B cell (primary cell): ENCODE data around the gene RPL37. TPM values are rescaled to one million over a fixed set of nuclear protein-coding genes. Genes with fewer than 3 reads are reported as not detected.
"Not testable (repeated sequence)": the region's sequence is repeated elsewhere in the genome, so short reads cannot be mapped to it uniquely, and the experiment has no call there.

Experiments
- ATAC-seq: fragments of 200-7000 bp; cut with Tn5 transposase; one replicate; pipeline ENCODE4 v1.10.0; 2021; ENCODE audit warnings: low read depth, mild to moderate bottlenecking, moderate number of reproducible peaks, moderate library complexity
- CTCF ChIA-PET: fragments of 350-600 bp; sonication (Branson Sonifier 250); formaldehyde crosslinking; loops from one replicate; lab custom pipeline; 2021; ENCODE audit warnings: antibody characterized with exemption, inconsistent platforms; lab: Charles Lee
- POLR2A ChIA-PET: fragments of 350-600 bp; sonication (Branson Sonifier 250); formaldehyde crosslinking; loops from one replicate; lab custom pipeline; 2021; ENCODE audit warnings: antibody characterized with exemption; lab: Charles Lee
- DNase-seq: peaks from one replicate; pipeline ENCODE4 v3.0.0; 2013
- H2AFZ ChIP-seq: 2 replicates; pipeline ENCODE4 v1.6.1; 2012; ENCODE audit warnings: mild to moderate bottlenecking, low read depth, low read length; ENCODE audit not compliant: insufficient read depth, poor library complexity, severe bottlenecking
- H3K27ac ChIP-seq, 2 donors: 1 replicate in 1 of 2; 2 replicates in 1 of 2; pipeline ENCODE4 v1.5.1; 2012 to 2013; ENCODE audit warnings: low read length in 2 of 2, mild to moderate bottlenecking in 2 of 2, moderate library complexity in 1 of 2
- H3K27me3 ChIP-seq, 4 experiments: fragments of 200-600 bp in 1 of 4; sonication (generic) in 1 of 4; replicated peaks in 1 of 4; 1 replicate in 2 of 4; 2 replicates in 2 of 4; pipeline versions ENCODE4 v1.6.1 to v1.7.0; 2013 to 2016; ENCODE audit warnings: low read length in 3 of 4, mild to moderate bottlenecking in 2 of 4, mixed read lengths in 1 of 4, moderate library complexity in 1 of 4; ENCODE audit not compliant: insufficient read depth in 4 of 4, control insufficient read depth in 3 of 4; ENCODE audit errors: control extremely low read depth in 1 of 4
- H3K36me3 ChIP-seq, 2 experiments: replicated peaks in 1 of 2; 1 replicate in 1 of 2; 2 replicates in 1 of 2; pipeline versions ENCODE4 v1.6.1 to v1.7.1; 2013; ENCODE audit warnings: low read length in 1 of 2; ENCODE audit not compliant: insufficient read depth in 2 of 2, control insufficient read depth in 1 of 2; ENCODE audit errors: control extremely low read depth in 1 of 2, extremely low read depth in 1 of 2
- H3K4me1 ChIP-seq, 2 donors: fragments of 200-600 bp in 1 of 2; sonication (generic) in 1 of 2; 1 replicate in 1 of 2; 2 replicates in 1 of 2; pipeline versions ENCODE4 v1.5.1 to v1.6.1; 2013 to 2017; ENCODE audit warnings: low read length in 2 of 2; ENCODE audit not compliant: control insufficient read depth in 2 of 2, insufficient read depth in 2 of 2
- H3K4me2 ChIP-seq: replicated peaks from 2 replicates; pipeline ENCODE3; 2012; ENCODE audit warnings: mild to moderate bottlenecking, low read depth, low read length; ENCODE audit not compliant: poor library complexity, severe bottlenecking
- H3K4me3 ChIP-seq, 5 experiments: fragments of 200-600 bp in 1 of 5; sonication (generic) in 1 of 5; 1 replicate in 3 of 5; 2 replicates in 2 of 5; pipeline versions ENCODE4 v1.5.1 to v1.7.0; 2011 to 2016; ENCODE audit warnings: low read length in 4 of 5, mild to moderate bottlenecking in 4 of 5, low read depth in 2 of 5, control low read depth in 1 of 5, moderate library complexity in 1 of 5; ENCODE audit not compliant: insufficient read depth in 1 of 5; ENCODE audit errors: control extremely low read depth in 1 of 5, extremely low read depth in 1 of 5
- H3K79me2 ChIP-seq: fragments of 200-600 bp; sonication (generic); one replicate; pipeline ENCODE4 v1.6.0; 2016; ENCODE audit warnings: low read length; ENCODE audit not compliant: control insufficient read depth, insufficient read depth
- H3K9ac ChIP-seq: fragments of 200-600 bp; sonication (generic); 2 replicates; pipeline ENCODE4 v1.6.1; 2017; ENCODE audit warnings: mild to moderate bottlenecking, low read length, moderate library complexity
- H3K9me3 ChIP-seq, 3 donors: one replicate each; pipeline versions ENCODE4 v1.6.1 to v1.7.1; 2013; ENCODE audit warnings: low read length in 2 of 3; ENCODE audit not compliant: control insufficient read depth in 2 of 3, insufficient read depth in 1 of 3; ENCODE audit errors: control extremely low read depth in 1 of 3
- H4K20me1 ChIP-seq: 2 replicates; pipeline ENCODE4 v1.6.0; 2012; ENCODE audit warnings: mild to moderate bottlenecking, low read length; ENCODE audit not compliant: insufficient read depth, control insufficient read depth, poor library complexity, severe bottlenecking
- H3K27ac Mint-ChIP-seq: one replicate; pipeline ENCODE4 v1.8.0; 2021; ENCODE audit warnings: mixed read lengths
- H3K27me3 Mint-ChIP-seq: one replicate; pipeline ENCODE4 v1.8.0; 2021; ENCODE audit warnings: mixed read lengths
- H3K4me1 Mint-ChIP-seq: one replicate; pipeline ENCODE4 v1.8.0; 2021; ENCODE audit warnings: mixed read lengths
- H3K4me3 Mint-ChIP-seq: one replicate; pipeline ENCODE4 v1.8.0; 2021; ENCODE audit warnings: mixed read lengths
- H3K9me3 Mint-ChIP-seq: one replicate; pipeline ENCODE4 v1.8.0; 2022; ENCODE audit warnings: mixed read lengths; ENCODE audit not compliant: insufficient read depth
- EZH2 ChIP-seq: IDR thresholded peaks from 2 replicates; pipeline ENCODE4 v1.6.1; 2012; ENCODE audit warnings: borderline replicate concordance, low read depth, mild to moderate bottlenecking, moderate library complexity, low read length; ENCODE audit not compliant: insufficient read depth, poor library complexity, severe bottlenecking
- WGBS: methylation state at CpG from one replicate; pipeline ENCODE4 v1.1.5; 2013; ENCODE audit warnings: missing lambda C conversion rate; ENCODE audit not compliant: insufficient coverage; 5-methylcytosine and 5-hydroxymethylcytosine counted together
- intact Hi-C: fragments of 100-400 bp; cut with micrococcal nuclease; formaldehyde crosslinking; loops from one replicate; pipeline ENCODE4 v1.10.0; 2022
- polyA plus RNA-seq: library from polyadenylated mRNA; depleted of rRNA; stranded (reverse); fragments of >200 nt; gene quantifications from 2 replicates; pipeline ENCODE4 v1.2.3, GENCODE V29; 2012
- total RNA-seq, 2 donors: library from RNA; stranded (reverse); fragments of 120-200 nt in 1 of 2; gene quantifications; 1 replicate in 1 of 2; 2 replicates in 1 of 2; pipeline versions ENCODE4 v1.2.3 to v1.2.4, GENCODE V29; 2013 to 2022
- TF ChIP-seq, protein P1 (sequence below): fragments of 200-600 bp; IDR thresholded peaks from one replicate; pipeline ENCODE4 v1.8.0; 2022; ENCODE audit warnings: antibody characterized with exemption, mild to moderate bottlenecking

Gene RPL37
- total and polyA plus RNA-seq, 2 donors (not counting 1 experiment from before 2014, with no cell fraction given), result 173 to 2,240 TPM

DNA sequence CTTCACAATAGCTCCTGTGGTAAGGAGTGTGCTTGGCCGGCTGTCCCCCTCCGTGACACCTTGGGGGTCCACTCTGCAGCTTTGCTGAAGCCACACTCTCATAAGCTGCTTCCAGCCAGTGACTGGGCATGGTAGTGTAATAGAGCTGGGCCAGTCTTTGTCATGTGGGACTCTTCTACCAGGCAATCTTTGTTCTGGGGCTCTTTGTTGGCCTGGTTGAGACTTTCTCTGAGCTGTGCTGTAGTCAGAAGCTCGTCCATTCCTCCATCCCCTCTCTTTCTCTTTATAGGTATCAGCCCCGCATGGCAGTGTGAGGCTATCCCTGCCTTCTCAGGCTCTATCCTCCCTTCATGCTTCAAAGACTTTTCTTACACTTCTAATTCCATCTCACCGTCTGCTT, 31.8 kb upstream of the RPL37 start:
- Histone ChIP-seq H3K27me3 (no peaks in the 10 kb centered on the region), H3K9me3 (peaks cover 0 to 9% (median 0%) of the 10 kb centered on the region in 3 donors), H3K36me3 (no peaks in the 10 kb centered on the region), H3K4me2 (no peak overlapping the region), H2AFZ (no peak overlapping the region), H3K4me1 (no peaks in the 10 kb centered on the region), H3K9ac (no peak overlapping the region), H4K20me1 (no peaks in the 10 kb centered on the region), H3K4me3 (no peak overlapping the region), H3K27ac (no peak overlapping the region), H3K79me2 (no peaks in the 10 kb centered on the region)
- CTCF ChIA-PET, result no interaction called here
- Mint-ChIP-seq H3K9me3 (peaks cover 4% of the 10 kb centered on the region), H3K27me3 (peaks cover 13% of the 10 kb centered on the region), H3K4me1 (no peaks in the 10 kb centered on the region), H3K4me3 (no peak overlapping the region), H3K27ac (no peak overlapping the region)
- no peak for TF ChIP-seq EZH2
- TF ChIP-seq, protein P1, sequence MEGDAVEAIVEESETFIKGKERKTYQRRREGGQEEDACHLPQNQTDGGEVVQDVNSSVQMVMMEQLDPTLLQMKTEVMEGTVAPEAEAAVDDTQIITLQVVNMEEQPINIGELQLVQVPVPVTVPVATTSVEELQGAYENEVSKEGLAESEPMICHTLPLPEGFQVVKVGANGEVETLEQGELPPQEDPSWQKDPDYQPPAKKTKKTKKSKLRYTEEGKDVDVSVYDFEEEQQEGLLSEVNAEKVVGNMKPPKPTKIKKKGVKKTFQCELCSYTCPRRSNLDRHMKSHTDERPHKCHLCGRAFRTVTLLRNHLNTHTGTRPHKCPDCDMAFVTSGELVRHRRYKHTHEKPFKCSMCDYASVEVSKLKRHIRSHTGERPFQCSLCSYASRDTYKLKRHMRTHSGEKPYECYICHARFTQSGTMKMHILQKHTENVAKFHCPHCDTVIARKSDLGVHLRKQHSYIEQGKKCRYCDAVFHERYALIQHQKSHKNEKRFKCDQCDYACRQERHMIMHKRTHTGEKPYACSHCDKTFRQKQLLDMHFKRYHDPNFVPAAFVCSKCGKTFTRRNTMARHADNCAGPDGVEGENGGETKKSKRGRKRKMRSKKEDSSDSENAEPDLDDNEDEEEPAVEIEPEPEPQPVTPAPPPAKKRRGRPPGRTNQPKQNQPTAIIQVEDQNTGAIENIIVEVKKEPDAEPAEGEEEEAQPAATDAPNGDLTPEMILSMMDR, result no peak
- 71% methylated on average over 2 of the region's 5 CpGs for WGBS
- no peak for ATAC-seq
- intact Hi-C loops, result no loop called here
- DNase-seq, result no peak
- POLR2A ChIA-PET, result no interaction called here

DNA sequence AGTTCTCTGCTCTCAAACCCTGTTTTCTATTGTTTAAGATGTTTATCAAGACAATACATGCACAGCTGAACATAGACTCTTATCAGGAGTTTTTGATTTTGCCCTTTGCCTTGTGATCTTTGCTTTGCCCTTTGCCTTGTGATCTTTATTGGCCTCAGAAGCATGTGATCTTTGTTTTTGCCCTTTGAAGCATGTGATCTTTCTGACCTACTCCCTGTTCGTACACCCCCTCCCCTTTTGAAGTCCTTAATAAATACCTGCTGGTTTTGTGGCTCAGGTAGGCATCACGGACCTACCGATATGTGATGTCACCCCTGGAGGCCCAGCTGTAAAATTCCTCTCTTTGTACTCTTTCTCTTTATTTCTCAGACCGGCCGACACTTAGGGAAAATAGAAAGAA, 30.0 kb upstream of the RPL37 start:
- H3K27me3 ChIP-seq, H3K27me3 Mint-ChIP-seq, H3K4me1 ChIP-seq, ATAC-seq, H3K27ac ChIP-seq, POLR2A ChIA-PET, H3K79me2 ChIP-seq, H3K9me3 Mint-ChIP-seq, H3K4me3 ChIP-seq, H3K4me3 Mint-ChIP-seq, CTCF ChIA-PET, H3K27ac Mint-ChIP-seq, DNase-seq, H3K36me3 ChIP-seq, H3K9me3 ChIP-seq, H2AFZ ChIP-seq, intact Hi-C loops, H3K9ac ChIP-seq, H3K4me1 Mint-ChIP-seq, H3K4me2 ChIP-seq, H4K20me1 ChIP-seq: not testable (repeated sequence)
- 70% methylated on average over 1 of the region's 5 CpGs for WGBS
